ENCODE measurements around the gene AP2B1. TPM values are rescaled to one million over a fixed set of nuclear protein-coding genes. Genes with fewer than 3 reads are reported as not detected.

AP2B1 gene
- total RNA-seq, 2 experiments from 2014 or later = 28.9 to 76.0 TPM

GRCh38 chr17:35539659-35540026, 47.5 kb upstream of the AP2B1 start:
- H3K4me2 ChIP-seq (ENCODE audit: low read length) = peak overlapping the region; percentile 48
- H3K9me3 ChIP-seq (ENCODE audit: low read length) = no peaks in the 10 kb centered on the region
- TF ChIP-seq EZH2phosphoT487 (IDR thresholded peaks at IDR 0.05; ENCODE audit: borderline replicate concordance, low read depth, low read length) (no peak), CTCF (conservative IDR thresholded peaks at IDR 0.05; ENCODE audit: low read length) (no peak; the same call in 1 of the 2 replicates)
- no peak for DNase-seq (ENCODE audit: low spot score)
- BruUV-seq (replicated peaks) = no TSS peak
- no peaks in the 10 kb centered on the region for H3K36me3 ChIP-seq (ENCODE audit: insufficient read depth, low read length)
- H2AFZ ChIP-seq (ENCODE audit: low read length) = peak overlapping the region; percentile 99; the same call in 1 of the 2 replicates
- ChIA-PET POLR2A (no interaction called here), CTCF (ENCODE audit: unreplicated experiment) (no interaction called here)
- no peaks in the 10 kb centered on the region for H4K20me1 ChIP-seq (ENCODE audit: insufficient read depth, low read length)
- intact Hi-C loops (cut with micrococcal nuclease; ENCODE audit: unreplicated experiment) = loop anchor here (2.0 to 10.0 kb wide), 3 partner anchors 208 to 365 kb away; no protein-coding TSS in a partner anchor
- no peaks in the 10 kb centered on the region for H3K79me2 ChIP-seq (ENCODE audit: insufficient read depth, low read depth, low read length)
- no peak overlapping the region for H3K27ac ChIP-seq (ENCODE audit: low read depth, low read length, poor library complexity, severe bottlenecking)
- H3K4me3 ChIP-seq (ENCODE audit: low read depth, low read length, poor library complexity, severe bottlenecking) = no peak overlapping the region
- peaks cover 19% of the 10 kb centered on the region for H3K4me1 ChIP-seq (ENCODE audit: insufficient read depth, low read length, poor library complexity, severe bottlenecking)
- H3K9me2 ChIP-seq (ENCODE audit: insufficient read depth, low read length) = no peaks in the 10 kb centered on the region

GRCh38 chr17:35540589-35541404, 46.3 kb upstream of the AP2B1 start:
- POLR2A ChIA-PET = no interaction called here
- CTCF ChIA-PET (ENCODE audit: unreplicated experiment) = no interaction called here
- no peaks in the 10 kb centered on the region for H3K36me3 ChIP-seq (ENCODE audit: insufficient read depth, low read length)
- no peak for TF ChIP-seq CTCF (conservative IDR thresholded peaks at IDR 0.05; ENCODE audit: low read length)
- no peak for TF ChIP-seq EZH2phosphoT487 (IDR thresholded peaks at IDR 0.05; ENCODE audit: borderline replicate concordance, low read depth, low read length)
- H3K27ac ChIP-seq (ENCODE audit: low read depth, low read length, poor library complexity, severe bottlenecking) = peak overlapping the region; percentile 25
- H3K79me2 ChIP-seq (ENCODE audit: insufficient read depth, low read depth, low read length) = no peaks in the 10 kb centered on the region
- peak overlapping the region; percentile 64 for H3K4me3 ChIP-seq (ENCODE audit: low read depth, low read length, poor library complexity, severe bottlenecking)
- H3K9me2 ChIP-seq (ENCODE audit: insufficient read depth, low read length) = no peaks in the 10 kb centered on the region
- intact Hi-C loops (cut with micrococcal nuclease; ENCODE audit: unreplicated experiment) = loop anchor here (5.0 kb wide), 1 partner anchor 207 kb away; no protein-coding TSS in a partner anchor
- peaks cover 19% of the 10 kb centered on the region for H3K4me1 ChIP-seq (ENCODE audit: insufficient read depth, low read length, poor library complexity, severe bottlenecking)
- peak overlapping the region; percentile 92 for H3K4me2 ChIP-seq (ENCODE audit: low read length)
- peak; percentile 27 for DNase-seq (ENCODE audit: low spot score)
- BruUV-seq (replicated peaks) = no TSS peak
- H3K9me3 ChIP-seq (ENCODE audit: low read length) = no peaks in the 10 kb centered on the region
- no peaks in the 10 kb centered on the region for H4K20me1 ChIP-seq (ENCODE audit: insufficient read depth, low read length)
- H2AFZ ChIP-seq (ENCODE audit: low read length) = peak overlapping the region; percentile 99

- H2AFZ ChIP-seq (ENCODE audit: low read length) = peak overlapping the region; percentile 99
- ChIA-PET POLR2A (no interaction called here), CTCF (ENCODE audit: unreplicated experiment) (no interaction called here)
- peak overlapping the region; percentile 92 for H3K4me2 ChIP-seq (ENCODE audit: low read length)
- peak overlapping the region; percentile 64 for H3K4me3 ChIP-seq (ENCODE audit: low read depth, low read length, poor library complexity, severe bottlenecking)
- intact Hi-C loops (cut with micrococcal nuclease; ENCODE audit: unreplicated experiment) = loop anchor here (5.0 kb wide), 1 partner anchor 206 kb away; no protein-coding TSS in a partner anchor
- no peaks in the 10 kb centered on the region for H3K9me3 ChIP-seq (ENCODE audit: low read length)
- no peak for DNase-seq (ENCODE audit: low spot score)
- H3K9me2 ChIP-seq (ENCODE audit: insufficient read depth, low read length) = no peaks in the 10 kb centered on the region
- no peaks in the 10 kb centered on the region for H4K20me1 ChIP-seq (ENCODE audit: insufficient read depth, low read length)
- no peak overlapping the region for H3K27ac ChIP-seq (ENCODE audit: low read depth, low read length, poor library complexity, severe bottlenecking)
- no peaks in the 10 kb centered on the region for H3K36me3 ChIP-seq (ENCODE audit: insufficient read depth, low read length)
- TF ChIP-seq CTCF (conservative IDR thresholded peaks at IDR 0.05; ENCODE audit: low read length) (no peak), EZH2phosphoT487 (IDR thresholded peaks at IDR 0.05; ENCODE audit: borderline replicate concordance, low read depth, low read length) (no peak)
- H3K79me2 ChIP-seq (ENCODE audit: insufficient read depth, low read depth, low read length) = no peaks in the 10 kb centered on the region
- H3K4me1 ChIP-seq (ENCODE audit: insufficient read depth, low read length, poor library complexity, severe bottlenecking) = peaks cover 19% of the 10 kb centered on the region
- no TSS peak for BruUV-seq (replicated peaks)
Observed at GRCh38 chr17:35541434-35541833, 45.7 kb upstream of the AP2B1 start.
